BE2C (cell line): Measurements from ENCODE around the gene RSPH4A.
A peak's percentile ranks its signal among the peaks of the same experiment; 100 is the strongest.

ENCODE experiments used
- DNase-seq: peaks from one replicate; pipeline ENCODE4 v3.0.0-alpha.2; 2020
- H3K27me3 ChIP-seq: fragments of 250-450 bp; sonication (Bioruptor Pico); 2 replicates; pipeline ENCODE4 v1.5.1; 2020; ENCODE audit warnings: mild to moderate bottlenecking
- H3K36me3 ChIP-seq: fragments of 250-450 bp; sonication (Bioruptor Pico); 2 replicates; pipeline ENCODE4 v1.5.1; 2020; ENCODE audit warnings: mild to moderate bottlenecking
- H3K4me1 ChIP-seq: fragments of 250-450 bp; sonication (Bioruptor Pico); 2 replicates; pipeline ENCODE4 v1.5.1; 2020
- H3K4me3 ChIP-seq: 2 replicates; pipeline ENCODE4 v1.5.1; 2011; ENCODE audit warnings: low read depth, low read length
- H3K9me3 ChIP-seq: fragments of 250-450 bp; sonication (Bioruptor Pico); 2 replicates; pipeline ENCODE4 v1.5.1; 2020
- CTCF ChIP-seq: IDR thresholded peaks from 2 replicates; pipeline ENCODE4 v1.5.1; 2012; ENCODE audit warnings: mild to moderate bottlenecking, low read depth, low read length

RSPH4A gene

GRCh38 chr6:116611056-116611455, 5.2 kb upstream of the RSPH4A start:
- Histone ChIP-seq H3K4me3 (no peak overlapping the region), H3K36me3 (no peaks in the 10 kb centered on the region), H3K9me3 (no peaks in the 10 kb centered on the region), H3K4me1 (no peaks in the 10 kb centered on the region), H3K27me3 (no peaks in the 10 kb centered on the region)
- no peak for DNase-seq
- TF ChIP-seq CTCF = no peak

GRCh38 chr6:116616737-116617053, 416 bp downstream of the RSPH4A start:
- Histone ChIP-seq H3K27me3 (peaks cover 3% of the 10 kb centered on the region), H3K4me1 (no peaks in the 10 kb centered on the region), H3K36me3 (no peaks in the 10 kb centered on the region), H3K4me3 (peak overlapping the region; percentile 52), H3K9me3 (no peaks in the 10 kb centered on the region)
- DNase-seq = peak; percentile 11
- TF ChIP-seq CTCF = no peak

- TF ChIP-seq CTCF = no peak
- no peaks in the 10 kb centered on the region for H3K9me3 ChIP-seq
- DNase-seq = no peak
- H3K36me3 ChIP-seq = no peaks in the 10 kb centered on the region
- H3K4me3 ChIP-seq = no peak overlapping the region
- no peaks in the 10 kb centered on the region for H3K4me1 ChIP-seq
- no peaks in the 10 kb centered on the region for H3K27me3 ChIP-seq
Measured at GRCh38 chr6:116624036-116624805, 7.9 kb downstream of the RSPH4A start.

- H3K4me3 ChIP-seq = no peak overlapping the region
- H3K9me3 ChIP-seq = no peaks in the 10 kb centered on the region
- H3K4me1 ChIP-seq = no peaks in the 10 kb centered on the region
- no peaks in the 10 kb centered on the region for H3K27me3 ChIP-seq
- no peaks in the 10 kb centered on the region for H3K36me3 ChIP-seq
- TF ChIP-seq CTCF = no peak
- DNase-seq = no peak
Measured at GRCh38 chr6:116625872-116626271, 9.6 kb downstream of the RSPH4A start.

- no peak for DNase-seq
- no peak for TF ChIP-seq CTCF
- Histone ChIP-seq H3K27me3 (no peaks in the 10 kb centered on the region), H3K4me1 (no peaks in the 10 kb centered on the region), H3K36me3 (peaks cover 7% of the 10 kb centered on the region), H3K4me3 (no peak overlapping the region), H3K9me3 (no peaks in the 10 kb centered on the region)
Measured at GRCh38 chr6:116629563-116629981, 13.3 kb downstream of the RSPH4A start.

GRCh38 chr6:116631379-116631990, 15.2 kb downstream of the RSPH4A start:
- H3K4me1 ChIP-seq = no peaks in the 10 kb centered on the region
- peaks cover 9% of the 10 kb centered on the region for H3K36me3 ChIP-seq
- H3K4me3 ChIP-seq = no peak overlapping the region
- H3K27me3 ChIP-seq = no peaks in the 10 kb centered on the region
- TF ChIP-seq CTCF = no peak
- DNase-seq = no peak
- no peaks in the 10 kb centered on the region for H3K9me3 ChIP-seq
